Cardiac fibroblast (primary cell): ENCODE data around the gene OR10J1.

Experiments
- DNase-seq, 2 donors: peaks; one replicate each; pipeline versions ENCODE4 v3.0.0 to v3.0.0-alpha.2; 2010; ENCODE audit warnings: low read depth in 2 of 2
- H3K4me3 ChIP-seq, 2 donors: replicated peaks in 1 of 2; 1 replicate in 1 of 2; 2 replicates in 1 of 2; pipeline ENCODE4 v1.5.1; 2011; ENCODE audit warnings: low read depth in 2 of 2, low read length in 2 of 2, mild to moderate bottlenecking in 2 of 2, moderate library complexity in 1 of 2
- CTCF ChIP-seq: IDR thresholded peaks from one replicate; pipeline ENCODE4 v1.5.1; 2011; ENCODE audit warnings: low read depth, mild to moderate bottlenecking, low read length, inconsistent platforms

The OR10J1 gene

GRCh38 chr1:159430985-159431384 lies 8.5 kb upstream of the OR10J1 start:
- DNase-seq = no peak
- H3K4me3 ChIP-seq = no peak overlapping the region
- no peak for TF ChIP-seq CTCF

- no peak for DNase-seq
- no peak within 1 kb of the TSS for H3K4me3 ChIP-seq
- TF ChIP-seq CTCF = no peak
Measured at GRCh38 chr1:159431904-159432303, 7.6 kb upstream of the OR10J1 start, which contains the start of gene OR10J4. Gene OR10J4 (plus strand): TSS chr1:159432204.

- no peak overlapping the region for H3K4me3 ChIP-seq
- no peak for TF ChIP-seq CTCF
- no peak for DNase-seq
Measured at GRCh38 chr1:159436469-159436868, 3.1 kb upstream of the OR10J1 start.

GRCh38 chr1:159441360-159441759 lies 1.8 kb downstream of the OR10J1 start:
- no peak overlapping the region for H3K4me3 ChIP-seq
- TF ChIP-seq CTCF = no peak
- no peak for DNase-seq

GRCh38 chr1:159442428-159442827 lies 2.9 kb downstream of the OR10J1 start:
- no peak for DNase-seq
- TF ChIP-seq CTCF = no peak
- H3K4me3 ChIP-seq = no peak overlapping the region

- no peak for TF ChIP-seq CTCF
- DNase-seq = no peak
- H3K4me3 ChIP-seq = no peak overlapping the region
Measured at GRCh38 chr1:159443066-159443750, 3.7 kb downstream of the OR10J1 start.

- no peak for DNase-seq
- no peak for TF ChIP-seq CTCF
- H3K4me3 ChIP-seq = no peak overlapping the region
Measured at GRCh38 chr1:159444511-159444910, 5.0 kb downstream of the OR10J1 start.
